H1 (cell line): Measurements from ENCODE around the gene IL5RA. TPM values are rescaled to one million over a fixed set of nuclear protein-coding genes. Genes with fewer than 3 reads are reported as not detected.

Experiments
- CTCF ChIA-PET: fragments of 300-600 bp; sonication (Branson Sonifier 250); formaldehyde crosslinking; loops from one replicate; lab custom pipeline; 2021; ENCODE audit not compliant: partially characterized antibody; lab: Charles Lee
- POLR2A ChIA-PET: fragments of 300-600 bp; sonication (Branson Sonifier 250); formaldehyde crosslinking; loops from one replicate; lab custom pipeline; 2021; ENCODE audit warnings: inconsistent platforms; ENCODE audit not compliant: partially characterized antibody; lab: Charles Lee
- DNase-seq, 2 experiments: peaks; one replicate each; pipeline versions ENCODE4 v3.0.0 to v3.0.0-alpha.2; 2010 to 2022; ENCODE audit warnings: low spot score in 2 of 2, low read depth in 1 of 2, mixed read lengths in 1 of 2
- FAIRE-seq: peaks from 2 replicates; lab custom pipeline; 2011; peaks lifted over from hg19 to GRCh38; lab: Jason Lieb, UNC
- H2AFZ ChIP-seq: 2 replicates; pipeline ENCODE4 v1.8.1; 2012; ENCODE audit warnings: low read length, inconsistent platforms
- H2AK5ac ChIP-seq: 2 replicates; pipeline ENCODE4 v1.6.1; 2013; ENCODE audit warnings: low read depth, low read length
- H2BK120ac ChIP-seq: replicated peaks from 2 replicates; pipeline ENCODE3; 2013; ENCODE audit warnings: low read depth, low read length, inconsistent platforms
- H2BK12ac ChIP-seq: 2 replicates; pipeline ENCODE4 v1.6.1; 2013; ENCODE audit warnings: low read depth, low read length
- H2BK15ac ChIP-seq: 2 replicates; pipeline ENCODE4 v1.6.1; 2013; ENCODE audit warnings: low read length
- H2BK20ac ChIP-seq: 2 replicates; pipeline ENCODE4 v1.6.1; 2013; ENCODE audit warnings: low read length
- H2BK5ac ChIP-seq: 2 replicates; pipeline ENCODE4 v1.6.1; 2013; ENCODE audit warnings: low read depth, low read length
- H3K14ac ChIP-seq: 2 replicates; pipeline ENCODE4 v1.6.1; 2013; ENCODE audit warnings: inconsistent platforms; ENCODE audit not compliant: insufficient read length
- H3K18ac ChIP-seq: 2 replicates; pipeline ENCODE4 v1.6.1; 2013; ENCODE audit warnings: low read length; ENCODE audit errors: extremely low read depth
- H3K23ac ChIP-seq: 2 replicates; pipeline ENCODE4 v1.6.1; 2013; ENCODE audit warnings: inconsistent platforms; ENCODE audit not compliant: insufficient read length
- H3K23me2 ChIP-seq: 2 replicates; pipeline ENCODE4 v1.6.1; 2013; ENCODE audit warnings: low read depth, low read length
- H3K27ac ChIP-seq: 2 replicates; pipeline ENCODE4 v1.6.1; 2011; ENCODE audit warnings: low read depth, low read length, inconsistent platforms
- H3K27me3 ChIP-seq, 4 experiments: replicated peaks in 1 of 4; 1 replicate in 1 of 4; 2 replicates in 3 of 4; pipeline versions ENCODE4 v1.6.1 to v1.8.1; 2011 to 2013; ENCODE audit warnings: low read length in 3 of 4, mild to moderate bottlenecking in 3 of 4, inconsistent platforms in 2 of 4, mixed read lengths in 2 of 4, moderate library complexity in 1 of 4; ENCODE audit not compliant: control insufficient read depth in 3 of 4, insufficient read depth in 3 of 4; ENCODE audit errors: extremely low read depth in 1 of 4
- H3K36me3 ChIP-seq, 4 experiments: 2 replicates each; pipeline versions ENCODE4 v1.6.1 to v1.8.1; 2011 to 2013; ENCODE audit warnings: mild to moderate bottlenecking in 4 of 4, low read length in 3 of 4, moderate library complexity in 2 of 4, control low read depth in 1 of 4, inconsistent platforms in 1 of 4; ENCODE audit not compliant: insufficient read depth in 4 of 4, control insufficient read depth in 2 of 4
- H3K4ac ChIP-seq: replicated peaks from 2 replicates; pipeline ENCODE3; 2013; ENCODE audit warnings: low read length, low read depth, mixed read lengths, inconsistent platforms; ENCODE audit not compliant: insufficient read length
- H3K4me1 ChIP-seq, 4 experiments: replicated peaks in 1 of 4; 1 replicate in 1 of 4; 2 replicates in 3 of 4; pipeline versions ENCODE4 v1.6.1 to v1.8.1; 2011 to 2013; ENCODE audit warnings: low read length in 3 of 4, inconsistent platforms in 2 of 4, mixed read lengths in 1 of 4; ENCODE audit not compliant: insufficient read depth in 4 of 4, control insufficient read depth in 3 of 4
- H3K4me2 ChIP-seq, 2 experiments: 2 replicates each; pipeline versions ENCODE4 v1.6.1 to v1.8.1; 2011 to 2013; ENCODE audit warnings: low read depth in 2 of 2, low read length in 2 of 2, control low read depth in 1 of 2, inconsistent platforms in 1 of 2, mild to moderate bottlenecking in 1 of 2; ENCODE audit not compliant: insufficient read depth in 1 of 2
- H3K4me3 ChIP-seq, 4 experiments: fragments of 200-600, 300-600 bp in 1 of 4; sonication (generic), shearing (Covaris generic), sonication (Bioruptor Twin) in 1 of 4; 2 replicates each; pipeline versions ENCODE4 v1.5.1 to v1.8.1; 2011 to 2016; ENCODE audit warnings: low read length in 4 of 4, low read depth in 3 of 4, control low read depth in 2 of 4, inconsistent platforms in 2 of 4, mild to moderate bottlenecking in 2 of 4, mixed read lengths in 1 of 4, moderate library complexity in 1 of 4; ENCODE audit not compliant: insufficient read depth in 2 of 4; ENCODE audit errors: extremely low read depth in 1 of 4
- H3K56ac ChIP-seq: replicated peaks from 2 replicates; pipeline ENCODE3; 2013; ENCODE audit warnings: low read depth, mild to moderate bottlenecking, mixed read lengths, low read length, inconsistent platforms; ENCODE audit not compliant: insufficient read length
- H3K79me1 ChIP-seq: 2 replicates; pipeline ENCODE4 v1.6.1; 2013; ENCODE audit warnings: low read depth, low read length, control low read depth
- H3K79me2 ChIP-seq, 2 experiments: 2 replicates each; pipeline versions ENCODE4 v1.6.1 to v1.8.1; 2012 to 2013; ENCODE audit warnings: low read length in 2 of 2, mild to moderate bottlenecking in 2 of 2, inconsistent platforms in 1 of 2; ENCODE audit not compliant: insufficient read depth in 2 of 2, control insufficient read depth in 1 of 2
- H3K9ac ChIP-seq, 4 experiments: replicated peaks in 1 of 4; 1 replicate in 1 of 4; 2 replicates in 3 of 4; pipeline versions ENCODE4 v1.6.1 to v1.8.1; 2011 to 2013; ENCODE audit warnings: low read depth in 3 of 4, low read length in 3 of 4, control low read depth in 2 of 4, mild to moderate bottlenecking in 2 of 4, moderate library complexity in 2 of 4, inconsistent platforms in 1 of 4; ENCODE audit errors: extremely low read depth in 1 of 4
- H3K9me3 ChIP-seq, 2 experiments: 2 replicates each; pipeline versions ENCODE4 v1.6.1 to v1.8.1; 2012 to 2013; ENCODE audit warnings: mild to moderate bottlenecking in 2 of 2, moderate library complexity in 2 of 2, control low read depth in 1 of 2, inconsistent platforms in 1 of 2, low read depth in 1 of 2, low read length in 1 of 2, mixed read lengths in 1 of 2; ENCODE audit not compliant: insufficient read depth in 2 of 2
- H4K20me1 ChIP-seq, 2 experiments: replicated peaks in 1 of 2; 2 replicates each; pipeline versions ENCODE3 to v1.8.1; 2011 to 2013; ENCODE audit warnings: inconsistent platforms in 2 of 2, low read length in 2 of 2, mild to moderate bottlenecking in 1 of 2; ENCODE audit not compliant: insufficient read depth in 2 of 2, control insufficient read depth in 1 of 2
- H4K5ac ChIP-seq: 2 replicates; pipeline ENCODE4 v1.6.1; 2013; ENCODE audit warnings: low read length, low read depth, mixed read lengths, inconsistent platforms; ENCODE audit not compliant: insufficient read length
- H4K8ac ChIP-seq: 2 replicates; pipeline ENCODE4 v1.8.0; 2013; ENCODE audit warnings: mild to moderate bottlenecking, moderate library complexity, low read length, inconsistent platforms; ENCODE audit not compliant: insufficient read depth; ENCODE audit errors: extremely low read depth
- H4K91ac ChIP-seq: replicated peaks from 2 replicates; pipeline ENCODE3; 2013; ENCODE audit warnings: low read length, mixed read lengths, inconsistent platforms; ENCODE audit not compliant: insufficient read length
- BRCA1 ChIP-seq: IDR thresholded peaks from 2 replicates; pipeline ENCODE4 v1.6.1; 2012; ENCODE audit warnings: low read depth, low read length, improper control_type of control experiment
- MAFK ChIP-seq: IDR thresholded peaks from 2 replicates; pipeline ENCODE4 v1.6.1; 2012; ENCODE audit warnings: low read depth, mild to moderate bottlenecking, improper control_type of control experiment, low read length
- WGBS, 2 experiments: shearing (Covaris generic) in 1 of 2; methylation state at CpG; one replicate each; pipeline versions ENCODE4 v1.1.6 to v1.1.7; 2013 to 2015; ENCODE audit warnings: low lambda C conversion rate in 2 of 2, mixed read lengths in 2 of 2, inconsistent platforms in 1 of 2, low coverage in 1 of 2, missing lambda C conversion rate in 1 of 2; ENCODE audit not compliant: insufficient replicate concordance in 2 of 2, insufficient coverage in 1 of 2, insufficient read length in 1 of 2; ENCODE audit errors: extremely low coverage in 1 of 2, missing lambda C conversion rate in 1 of 2; 5-methylcytosine and 5-hydroxymethylcytosine counted together
- polyA plus RNA-seq, 7 experiments: library from polyadenylated mRNA; depleted of rRNA in 3 of 7; stranded (reverse) in 5 of 7; unstranded in 2 of 7; fragments of >200 nt in 5 of 7; fragments of 200-250 nt in 2 of 7; gene quantifications; 1 replicate in 5 of 7; 2 replicates in 1 of 7; 4 replicates in 1 of 7; pipeline versions ENCODE4 v1.2.1 to v1.2.3, GENCODE V29; 2011 to 2013; ENCODE audit warnings: missing spikeins in 2 of 7, mixed read lengths in 2 of 7
- total RNA-seq: library from RNA; stranded (reverse); fragmentation: NEBNext Ultra II Directional; extraction: Animal tissue kit (Norgen Biotek cat#: 25700); gene quantifications from 2 replicates; pipeline ENCODE4 v1.2.1, GENCODE V29; 2021

Gene IL5RA
- total and polyA plus RNA-seq, 2 of the 8 experiments (the other 6 are each of a cell fraction or from before 2014, with no cell fraction given) = not detected

DNA sequence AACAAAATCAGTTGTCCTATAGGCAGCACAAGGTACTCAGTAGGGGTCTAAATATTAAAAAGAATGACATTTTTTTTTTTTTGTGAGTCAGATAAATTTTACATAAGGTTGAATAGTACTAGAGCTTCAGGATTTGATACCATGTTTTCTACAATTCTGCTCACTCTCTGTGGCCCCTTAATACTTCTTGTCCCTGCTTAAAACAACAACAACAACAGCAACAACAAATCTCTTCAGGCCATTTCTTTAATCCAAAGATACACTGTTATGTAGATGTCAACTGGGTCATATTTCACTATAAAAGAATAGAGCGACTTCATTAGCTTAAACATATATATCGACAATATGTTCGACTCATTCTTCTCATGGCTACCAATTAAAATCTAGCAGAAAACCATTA, 3.0 kb downstream of the IL5RA start:
- no peak for FAIRE-seq
- H4K91ac ChIP-seq = no peak overlapping the region
- no peak overlapping the region for H2BK5ac ChIP-seq
- no peak overlapping the region for H3K9ac ChIP-seq
- H3K27me3 ChIP-seq = no peaks in the 10 kb centered on the region
- H3K4me3 ChIP-seq = no peak overlapping the region
- H2BK15ac ChIP-seq = no peak overlapping the region
- no peak overlapping the region for H2BK20ac ChIP-seq
- no peak for TF ChIP-seq BRCA1
- no peak for TF ChIP-seq MAFK
- no peak overlapping the region for H3K56ac ChIP-seq
- H3K4ac ChIP-seq = no peak overlapping the region
- no peaks in the 10 kb centered on the region for H3K79me2 ChIP-seq
- ChIA-PET CTCF (no interaction called here), POLR2A (no interaction called here)
- H3K23me2 ChIP-seq = no peaks in the 10 kb centered on the region
- H2AFZ ChIP-seq = no peak overlapping the region
- H3K36me3 ChIP-seq = no peaks in the 10 kb centered on the region
- no peak overlapping the region for H3K18ac ChIP-seq
- no peak overlapping the region for H2AK5ac ChIP-seq
- no peak for DNase-seq
- no peaks in the 10 kb centered on the region for H4K20me1 ChIP-seq
- WGBS, 2 experiments = 86% methylated on average over 3 of the region's 3 CpGs; no CpG with 5 or more reads in 1 of the 2 experiments
- H3K14ac ChIP-seq = no peak overlapping the region
- no peak overlapping the region for H2BK120ac ChIP-seq
- peaks cover 0 to 6% (median 6%) of the 10 kb centered on the region in 4 experiments; a peak in 5 of 7 replicates for H3K4me1 ChIP-seq
- no peaks in the 10 kb centered on the region for H3K9me3 ChIP-seq
- H2BK12ac ChIP-seq = no peak overlapping the region
- H3K23ac ChIP-seq = no peak overlapping the region
- no peaks in the 10 kb centered on the region for H3K79me1 ChIP-seq
- no peak overlapping the region for H3K27ac ChIP-seq
- no peak overlapping the region for H4K8ac ChIP-seq
- no peak overlapping the region for H4K5ac ChIP-seq
- no peak overlapping the region for H3K4me2 ChIP-seq
